ENCODE data around the gene PHLDA3. TPM values are rescaled to one million over a fixed set of nuclear protein-coding genes. Genes with fewer than 3 reads are reported as not detected.

Gene PHLDA3
- total and polyA plus RNA-seq, 2 of the 13 experiments (the other 11 are each of a cell fraction or from before 2014, with no cell fraction given) = 16.7 to 33.6 TPM

- TF ChIP-seq HDAC1 (CRISPR knock-in tag; IDR thresholded peaks at IDR 0.05) = peak; percentile 54; the same call in 1 of the 2 replicates
- TF ChIP-seq SAP130 (CRISPR knock-in tag; IDR thresholded peaks at IDR 0.05; ENCODE audit: low read depth) = peak; percentile 74
- TF ChIP-seq NFYB (CRISPR knock-in tag; IDR thresholded peaks at IDR 0.05) = no peak
- TF ChIP-seq CEBPB (IDR thresholded peaks at IDR 0.05; ENCODE audit: borderline replicate concordance, low read depth, low read length) = peak; percentile 21; the same call in 1 of the 2 replicates
- TF ChIP-seq ZNF607 (CRISPR knock-in tag; IDR thresholded peaks at IDR 0.05; ENCODE audit: borderline replicate concordance) = peak; percentile 25; the same call in 1 of the 2 replicates
- TF ChIP-seq RFX5 (IDR thresholded peaks at IDR 0.05; ENCODE audit: low read depth, low read length) = no peak
- peak; percentile 52; the same call in 1 of the 2 replicates for TF ChIP-seq TGIF2 (CRISPR knock-in tag; IDR thresholded peaks at IDR 0.05)
- no peak for TF ChIP-seq LCORL (IDR thresholded peaks at IDR 0.05)
- TF ChIP-seq LCORL (CRISPR knock-in tag; IDR thresholded peaks at IDR 0.05) = peak; percentile 79
- peak; percentile 44; the same call in 1 of the 2 replicates for TF ChIP-seq PITX1 (CRISPR knock-in tag; IDR thresholded peaks at IDR 0.05)
- TF ChIP-seq GABPA (IDR thresholded peaks at IDR 0.05; ENCODE audit: low read depth, low read length) = no peak
- TF ChIP-seq GABPA (CRISPR knock-in tag; IDR thresholded peaks at IDR 0.05; ENCODE audit: low read depth) = no peak
- 0 out of 2 replicates have a peak, but pooled peaks have one; percentile 43 for TF ChIP-seq ARID4A (CRISPR knock-in tag; IDR thresholded peaks at IDR 0.05; ENCODE audit: borderline replicate concordance)
- peak; percentile 66 for TF ChIP-seq TFAP4 (IDR thresholded peaks at IDR 0.05; ENCODE audit: borderline replicate concordance, low read depth)
- peak; percentile 75 for TF ChIP-seq HNF4G (IDR thresholded peaks at IDR 0.05; ENCODE audit: borderline replicate concordance, low read depth, low read length)
- no peak; the same call in 1 of the 2 replicates for TF ChIP-seq HNF4G (CRISPR knock-in tag; IDR thresholded peaks at IDR 0.05; ENCODE audit: borderline replicate concordance, low read depth)
- peak; percentile 26; the same call in 1 of the 2 replicates for TF ChIP-seq RFX1 (IDR thresholded peaks at IDR 0.05)
- no peak for TF ChIP-seq ATF7 (IDR thresholded peaks at IDR 0.05)
- no peak for TF ChIP-seq ATF7 (CRISPR knock-in tag; IDR thresholded peaks at IDR 0.05)
- no peak for TF ChIP-seq PRDM10 (CRISPR knock-in tag; IDR thresholded peaks at IDR 0.05; ENCODE audit: low read depth)
- no peak for TF ChIP-seq REL (CRISPR knock-in tag; conservative IDR thresholded peaks at IDR 0.05)
Measured at GRCh38 chr1:201495551-201496295, 26.7 kb upstream of the PHLDA3 start (continued).
